ENCODE data around the gene CHRNA4.

Gene CHRNA4

GRCh38 chr20:63333241-63333836 is 27.8 kb downstream of the CHRNA4 start:
- DNase-seq (ENCODE audit: low read depth): no peak

- DNase-seq (ENCODE audit: low read depth): no peak
Observed at GRCh38 chr20:63332488-63333240, 28.5 kb downstream of the CHRNA4 start.

DNA sequence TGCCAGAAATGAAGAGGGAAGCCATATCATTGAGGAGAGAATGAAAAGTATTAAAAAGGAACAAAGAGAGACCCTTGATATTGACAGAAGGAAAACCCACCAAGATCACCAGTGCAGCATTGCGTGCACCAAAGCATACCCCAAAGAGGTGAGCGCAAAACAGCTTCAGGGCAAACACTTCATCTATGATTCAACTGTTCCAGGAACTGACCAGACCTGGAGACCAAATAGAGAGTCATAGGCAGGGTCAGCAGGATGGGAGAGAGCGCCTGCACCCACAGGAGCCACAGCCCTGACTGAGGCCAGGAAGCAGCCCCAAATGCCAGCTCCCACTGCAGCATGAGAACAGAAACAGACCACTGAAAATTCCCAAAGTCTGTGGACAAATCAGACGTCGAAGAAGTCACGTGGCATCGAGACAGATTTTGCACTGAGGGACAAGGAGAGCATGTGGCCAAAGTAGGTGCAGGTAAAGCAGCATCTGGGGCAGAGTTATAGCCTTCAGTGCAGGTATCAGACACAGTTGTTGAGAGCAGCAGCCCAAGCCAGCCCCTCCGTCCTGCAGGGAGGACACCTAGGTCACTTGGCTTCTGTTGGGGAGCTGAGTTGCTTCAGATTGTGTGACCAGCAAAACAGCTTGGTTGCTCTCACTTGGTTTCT is 29.3 kb downstream of the CHRNA4 start:
- no peak for DNase-seq (ENCODE audit: low read depth)

DNA sequence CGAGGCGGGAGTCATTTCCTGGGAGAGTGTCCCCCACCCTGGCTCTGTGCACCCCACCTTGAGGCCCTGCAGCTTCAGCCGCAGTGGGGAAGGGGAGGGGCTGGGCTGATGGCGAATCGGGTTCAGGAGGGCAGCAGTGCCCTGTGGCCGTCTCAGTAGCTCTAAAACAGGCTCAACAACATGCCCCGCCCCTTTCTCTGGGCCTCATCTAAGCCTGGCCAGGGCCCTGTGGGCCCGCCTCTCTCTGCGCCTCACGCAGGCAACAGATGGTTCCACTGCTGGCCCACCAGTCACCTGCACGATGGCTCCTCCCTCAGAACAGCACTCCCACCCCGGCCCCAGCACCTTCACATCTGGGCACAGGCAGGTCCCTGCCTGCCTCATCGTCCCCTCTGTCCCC is 30.2 kb downstream of the CHRNA4 start:
- DNase-seq (ENCODE audit: low read depth): no peak

DNA sequence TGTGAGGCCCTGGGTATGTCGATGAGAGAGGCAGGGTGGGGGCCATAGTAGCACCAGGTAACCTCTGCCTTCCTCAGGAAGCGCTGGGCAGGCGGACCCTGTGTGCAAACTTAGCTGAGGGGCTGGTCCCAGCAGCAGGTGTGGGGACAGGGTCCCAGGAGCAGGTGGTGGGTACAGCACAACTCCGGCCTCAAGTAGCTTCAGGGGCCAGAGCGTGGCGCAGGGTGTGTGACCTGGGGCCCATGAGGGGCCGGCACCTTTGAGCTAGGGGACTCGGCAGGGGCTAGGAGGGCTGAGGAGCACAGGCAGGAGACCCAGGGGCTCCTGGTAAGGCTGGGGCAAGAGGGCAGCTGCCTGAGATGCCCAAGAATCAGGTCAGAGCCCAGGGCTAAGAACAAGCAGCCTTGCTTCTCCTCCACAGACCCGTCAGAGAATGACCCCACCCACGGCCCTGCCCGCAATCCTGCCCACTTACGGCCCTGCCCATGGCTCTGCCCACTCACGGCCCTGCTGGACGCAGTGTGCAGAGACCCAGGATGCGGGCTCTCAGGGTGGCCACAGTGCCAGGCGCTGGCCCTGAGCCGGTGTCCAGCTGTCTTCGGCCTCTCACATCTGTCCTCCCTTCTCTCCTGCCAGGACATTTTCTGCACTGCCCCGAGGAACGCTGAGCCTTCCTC is 30.9 kb downstream of the CHRNA4 start:
- DNase-seq (ENCODE audit: low read depth): no peak

DNA sequence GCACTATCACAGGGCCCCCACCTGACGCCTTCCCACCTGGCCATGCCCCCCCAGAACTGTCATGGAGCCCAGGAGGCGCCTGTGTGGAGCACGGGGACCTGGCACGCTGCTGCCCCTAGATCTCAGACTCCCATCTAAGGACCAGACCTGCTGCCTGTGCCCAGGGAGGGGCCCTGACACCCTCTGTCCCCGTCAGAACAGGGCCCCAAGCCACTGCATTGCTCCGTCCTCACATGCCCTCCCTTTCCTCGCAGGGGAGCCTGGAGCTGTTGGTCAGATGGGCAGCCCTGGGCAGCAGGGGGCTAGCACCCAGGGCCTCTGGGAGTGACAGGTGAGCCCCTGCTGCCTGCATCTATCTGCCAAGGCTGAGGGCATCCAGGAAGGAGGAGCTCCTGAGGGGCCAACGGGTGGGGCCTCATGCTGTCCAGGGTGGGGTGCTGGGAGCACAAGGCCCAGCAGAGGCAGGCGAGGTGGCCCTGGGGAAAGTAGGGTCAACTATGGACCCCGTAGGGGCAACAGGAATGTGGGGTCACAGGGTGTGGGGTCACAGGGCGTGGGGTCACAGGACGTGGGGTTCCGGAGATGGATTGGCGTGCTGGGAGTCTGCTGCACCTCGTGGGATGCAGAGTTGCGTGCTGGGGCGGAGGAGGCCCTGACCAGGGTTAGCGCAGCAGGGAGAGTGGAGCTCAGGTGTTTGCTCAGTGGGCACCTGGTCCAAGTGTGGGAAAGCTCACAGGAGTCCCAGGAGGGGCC is 31.6 kb downstream of the CHRNA4 start:
- DNase-seq (ENCODE audit: low read depth): no peak

- no peak for DNase-seq (ENCODE audit: low read depth)
Observed at GRCh38 chr20:63328718-63329275, 32.4 kb downstream of the CHRNA4 start.

DNA sequence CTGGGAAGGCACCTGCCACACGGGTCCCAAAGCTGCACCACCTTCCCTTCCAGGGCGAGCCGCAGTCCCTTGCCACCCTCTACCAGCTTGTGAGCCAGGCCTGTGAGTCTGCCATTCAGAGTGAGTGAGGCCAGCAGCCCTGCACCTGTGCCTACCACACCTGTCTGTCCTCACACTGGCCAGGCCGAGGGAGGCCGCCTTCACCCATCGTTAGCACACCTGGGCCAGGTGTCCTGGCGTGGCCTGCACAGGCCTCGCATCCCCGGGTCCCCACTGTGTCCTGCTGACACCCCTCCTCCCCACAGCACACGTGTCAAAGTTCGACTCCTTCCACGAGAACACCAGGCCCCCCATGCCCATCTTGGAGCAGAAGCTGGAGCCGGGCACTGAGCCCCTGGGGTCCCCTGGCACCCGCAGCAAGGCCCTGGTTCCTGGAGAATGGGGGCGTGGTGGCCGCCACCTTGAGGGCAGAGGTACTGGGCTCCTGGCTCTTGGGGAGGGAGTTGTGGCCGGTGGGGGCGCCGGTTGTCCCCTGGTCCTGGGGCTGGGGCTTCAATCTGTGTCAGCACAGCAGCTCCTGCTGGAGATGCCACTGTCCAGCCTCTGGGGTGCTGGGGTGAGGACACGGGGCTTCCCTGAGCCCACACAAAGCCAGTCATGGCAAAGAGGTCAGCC is 33.0 kb downstream of the CHRNA4 start:
- DNase-seq (ENCODE audit: low read depth): no peak

GRCh38 chr20:63327231-63327745 is 33.9 kb downstream of the CHRNA4 start:
- DNase-seq (ENCODE audit: low read depth): no peak

GRCh38 chr20:63326314-63327230 is 34.6 kb downstream of the CHRNA4 start:
- DNase-seq (ENCODE audit: low read depth): no peak

DNA sequence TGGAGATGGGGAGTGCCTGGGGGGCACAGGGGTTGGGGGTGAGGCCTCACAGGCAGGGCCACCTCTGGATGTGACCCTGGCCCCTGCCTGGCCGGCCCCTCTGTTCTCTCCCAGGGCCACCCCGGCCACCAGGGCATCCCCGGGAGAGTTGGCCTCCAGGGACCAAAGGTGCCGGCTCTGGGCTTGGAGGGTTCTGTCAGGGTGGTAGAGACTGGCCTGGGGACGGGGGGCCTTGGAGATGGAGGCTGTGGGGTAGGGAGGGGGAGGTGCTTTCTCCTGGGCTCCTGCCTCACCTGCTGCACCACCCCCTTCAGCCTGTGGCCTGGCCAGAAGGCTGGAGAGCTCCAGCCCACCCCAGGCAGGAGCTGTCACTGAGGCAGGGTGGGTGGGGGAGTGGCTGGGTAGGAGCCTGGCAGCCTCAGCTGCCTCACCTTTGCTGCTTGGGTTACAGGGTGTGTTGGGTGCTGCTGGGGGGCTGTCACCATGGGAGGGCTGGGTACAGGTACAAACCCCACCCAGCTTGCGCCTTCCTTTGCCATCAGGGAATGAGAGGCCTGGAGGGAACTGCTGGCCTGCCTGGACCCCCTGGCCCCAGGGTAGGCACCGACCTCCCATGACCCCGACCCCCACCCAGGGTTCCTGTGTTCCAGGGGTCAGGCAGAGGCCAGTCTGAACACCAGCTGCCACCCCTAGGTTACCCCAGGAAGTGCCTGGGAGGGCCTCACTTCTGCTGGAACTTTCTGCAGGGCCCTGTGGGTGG is 35.4 kb downstream of the CHRNA4 start:
- no peak for DNase-seq (ENCODE audit: low read depth)

GRCh38 chr20:63325021-63325471 is 36.1 kb downstream of the CHRNA4 start:
- DNase-seq (ENCODE audit: low read depth): no peak

DNA sequence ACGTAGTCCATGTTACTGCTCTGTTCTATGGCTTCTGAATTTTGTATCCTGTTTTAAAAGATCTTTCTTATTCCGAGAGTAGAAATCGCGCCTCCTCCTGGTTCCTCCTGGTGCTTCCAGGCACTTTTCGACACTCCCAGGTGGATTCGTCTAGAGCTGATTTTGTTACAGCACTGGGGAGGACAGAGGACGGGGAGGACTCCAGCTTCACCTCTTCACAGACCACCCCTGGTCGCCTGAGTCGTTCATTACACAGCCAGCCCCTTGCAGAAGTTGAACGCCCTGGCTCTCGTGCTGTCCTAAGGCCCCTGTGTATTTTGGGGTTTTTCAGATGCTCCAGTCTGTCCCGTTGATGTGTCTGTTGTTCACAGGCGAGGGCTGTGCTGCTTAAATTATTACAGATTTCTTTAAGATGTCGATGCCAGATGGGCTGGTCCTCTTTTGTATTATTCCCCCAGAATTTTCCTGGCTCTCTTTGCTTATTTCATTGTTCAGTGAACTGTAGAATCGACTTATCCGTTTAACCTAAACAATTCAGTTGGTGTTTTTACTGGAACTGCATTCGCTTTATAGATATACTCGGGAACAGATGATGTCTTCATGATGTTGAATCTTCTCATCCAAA is 37.7 kb downstream of the CHRNA4 start:
- DNase-seq (ENCODE audit: low read depth): no peak

DNA sequence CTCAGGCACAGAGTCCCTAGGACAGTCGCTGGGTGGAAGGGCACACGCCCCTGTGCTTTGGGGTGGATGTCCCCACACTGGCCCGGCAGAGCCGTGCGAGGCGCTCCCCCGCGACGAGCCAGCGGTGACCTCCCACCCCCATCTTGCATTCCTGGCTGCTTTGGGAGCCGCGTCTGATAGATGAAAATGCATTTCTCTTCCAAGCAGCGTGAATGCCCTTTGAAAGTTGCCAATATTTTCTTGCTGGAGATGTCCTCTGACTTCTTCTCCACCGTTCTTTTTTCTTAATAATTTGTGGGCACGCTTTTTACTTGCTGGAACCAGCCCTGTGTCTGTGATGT is 38.2 kb downstream of the CHRNA4 start:
- DNase-seq (ENCODE audit: low read depth): no peak

GRCh38 chr20:63322146-63322932 is 38.8 kb downstream of the CHRNA4 start:
- DNase-seq (ENCODE audit: low read depth): no peak

- peak; percentile 6 for DNase-seq (ENCODE audit: low read depth)
Observed at GRCh38 chr20:63321148-63321831, 39.9 kb downstream of the CHRNA4 start.

- no peak for DNase-seq (ENCODE audit: low read depth)
Observed at GRCh38 chr20:63320616-63321147, 40.5 kb downstream of the CHRNA4 start.
